HepG2 (cell line): Measurements from ENCODE around the gene CHL1. TPM values are rescaled to one million over a fixed set of nuclear protein-coding genes. Genes with fewer than 3 reads are reported as not detected.

Experiments
- ATAC-seq: fragments of 200-7000 bp; cut with Tn5 transposase; 3 replicates; pipeline ENCODE4 v1.9.1; 2020; ENCODE audit warnings: mild to moderate bottlenecking, moderate library complexity
- BruUV-seq: library from RNA; stranded (reverse); fragments of 400-500 nt; replicated peaks from 2 replicates; lab custom pipeline; 2021; lab: Mats Ljungman, UMichigan
- CTCF ChIA-PET: fragments of 300-600 bp; formaldehyde crosslinking; extraction: SDS; loops from one replicate; lab custom pipeline; 2021; ENCODE audit warnings: low total read pairs, inconsistent platforms, low intra/inter-chr PET ratio; lab: Yijun Ruan, JAX
- POLR2A ChIA-PET: fragments of 350-600 bp; sonication (Branson Sonifier 250); formaldehyde crosslinking; loops from one replicate; lab custom pipeline; 2020; ENCODE audit warnings: antibody characterized with exemption, inconsistent platforms; lab: Yijun Ruan, JAX
- DNase-seq: peaks from one replicate; pipeline ENCODE4 v3.0.0-alpha.2; 2015; ENCODE audit warnings: low spot score
- FAIRE-seq: peaks from 3 replicates; lab custom pipeline; 2011; peaks lifted over from hg19 to GRCh38; lab: Jason Lieb, UNC
- H2AFZ ChIP-seq: one replicate; pipeline ENCODE4 v1.6.1; 2011; ENCODE audit warnings: low read length, inconsistent platforms
- H3K27ac ChIP-seq: fragments of 300-600 bp; 3 replicates; pipeline ENCODE4 v1.8.0; 2011; ENCODE audit warnings: mixed run types, mild to moderate bottlenecking, mixed read lengths, low read length, inconsistent platforms; ENCODE audit not compliant: insufficient read depth; ENCODE audit errors: extremely low read length
- H3K27me3 ChIP-seq, 2 experiments: fragments of 200-600 bp in 1 of 2; 2 replicates in 1 of 2; 3 replicates in 1 of 2; pipeline versions ENCODE4 v1.6.0 to v1.8.0; 2011; ENCODE audit warnings: low read length in 2 of 2, mild to moderate bottlenecking in 2 of 2, moderate library complexity in 2 of 2, inconsistent platforms in 1 of 2; ENCODE audit not compliant: insufficient read depth in 2 of 2, control insufficient read depth in 1 of 2
- H3K36me3 ChIP-seq, 2 experiments: fragments of 200-600 bp in 1 of 2; replicated peaks in 1 of 2; 2 replicates in 1 of 2; 3 replicates in 1 of 2; pipeline versions ENCODE4 v1.5.1 to v1.8.0; 2011; ENCODE audit warnings: low read length in 2 of 2, inconsistent platforms in 1 of 2; ENCODE audit not compliant: insufficient read depth in 2 of 2, control insufficient read depth in 1 of 2
- H3K4me1 ChIP-seq: 2 replicates; pipeline ENCODE4 v1.5.1; 2012; ENCODE audit warnings: low read length, inconsistent platforms; ENCODE audit not compliant: insufficient read depth
- H3K4me2 ChIP-seq: 2 replicates; pipeline ENCODE4 v1.6.0; 2011; ENCODE audit warnings: low read depth, low read length, inconsistent platforms
- H3K4me3 ChIP-seq, 3 experiments: fragments of 200-600 bp in 1 of 3; sonication (generic), shearing (Covaris generic) in 1 of 3; replicated peaks in 1 of 3; 2 replicates each; pipeline ENCODE4 v1.5.1; 2011 to 2016; ENCODE audit warnings: low read length in 3 of 3, inconsistent platforms in 2 of 3, low read depth in 2 of 3, mild to moderate bottlenecking in 2 of 3, control low read depth in 1 of 3, mixed read lengths in 1 of 3; ENCODE audit not compliant: insufficient read depth in 1 of 3
- H3K79me2 ChIP-seq: one replicate; pipeline ENCODE4 v1.6.1; 2011; ENCODE audit warnings: low read length, inconsistent platforms; ENCODE audit not compliant: insufficient read depth
- H3K9ac ChIP-seq: 2 replicates; pipeline ENCODE4 v1.6.0; 2011; ENCODE audit warnings: mild to moderate bottlenecking, low read depth, low read length, inconsistent platforms; ENCODE audit not compliant: insufficient read depth
- H3K9me3 ChIP-seq: 2 replicates; pipeline ENCODE4 v1.5.1; 2012; ENCODE audit warnings: mild to moderate bottlenecking, low read length
- H4K20me1 ChIP-seq: 2 replicates; pipeline ENCODE4 v1.6.0; 2011; ENCODE audit warnings: inconsistent platforms, mild to moderate bottlenecking, low read length, moderate library complexity; ENCODE audit not compliant: insufficient read depth
- GTF3A ChIP-seq: sonication (generic); formaldehyde crosslinking; conservative IDR thresholded peaks from 2 replicates; pipeline ENCODE4 v1.4.0; 2020; ENCODE audit warnings: mild to moderate bottlenecking, missing genetic modification reagents
- HDAC1 ChIP-seq: sonication (generic); formaldehyde crosslinking; IDR thresholded peaks from 2 replicates; pipeline ENCODE4 v1.5.1; 2020; ENCODE audit warnings: mild to moderate bottlenecking, missing genetic modification reagents
- KDM3A ChIP-seq: IDR thresholded peaks from 2 replicates; pipeline ENCODE4 v1.6.1; 2018; ENCODE audit warnings: low read depth, missing compliant biosample characterization
- RFXAP ChIP-seq: sonication (generic); formaldehyde crosslinking; IDR thresholded peaks from 2 replicates; pipeline ENCODE4 v1.4.0; 2020; ENCODE audit warnings: missing genetic modification reagents, borderline replicate concordance
- TBX3 ChIP-seq: fragments of 450-650 bp; IDR thresholded peaks from 2 replicates; pipeline ENCODE4 v1.6.1; 2017; ENCODE audit warnings: antibody characterized with exemption, mild to moderate bottlenecking, inconsistent platforms, borderline replicate concordance
- ZHX1 ChIP-seq: sonication (generic); formaldehyde crosslinking; IDR thresholded peaks from 2 replicates; pipeline ENCODE4 v1.8.1; 2022; ENCODE audit warnings: low read depth, mild to moderate bottlenecking, missing genetic modification reagents
- ZNF12 ChIP-seq: sonication (generic); formaldehyde crosslinking; IDR thresholded peaks from 2 replicates; pipeline ENCODE4 v1.5.0; 2020; ENCODE audit warnings: missing genetic modification reagents
- ZNF616 ChIP-seq: sonication (generic); formaldehyde crosslinking; IDR thresholded peaks from 2 replicates; pipeline ENCODE4 v1.5.0; 2020; ENCODE audit warnings: low read depth, mild to moderate bottlenecking, missing genetic modification reagents
- ZNF766 ChIP-seq: sonication (generic); formaldehyde crosslinking; IDR thresholded peaks from 2 replicates; pipeline ENCODE4 v1.5.0; 2020; ENCODE audit warnings: missing genetic modification reagents, borderline replicate concordance
- ZNF891 ChIP-seq: sonication (generic); formaldehyde crosslinking; IDR thresholded peaks from 2 replicates; pipeline ENCODE4 v1.5.0; 2020; ENCODE audit warnings: mild to moderate bottlenecking, missing genetic modification reagents
- WGBS: methylation state at CpG from one replicate; pipeline ENCODE4 v1.1.6; 2017; ENCODE audit warnings: low lambda C conversion rate; 5-methylcytosine and 5-hydroxymethylcytosine counted together
- in situ Hi-C: cut with HindIII; loops from 2 replicates; pipeline ENCODE4 v1.10.0; 2017; ENCODE audit warnings: low pct_unique_long_range_greater_than_20kb; ENCODE audit not compliant: extremely low pct_ligation_motif_present
- intact Hi-C: fragments of 100-400 bp; cut with micrococcal nuclease; formaldehyde crosslinking; loops from one replicate; pipeline ENCODE4 v1.10.0; 2022; ENCODE audit not compliant: unreplicated experiment
- polyA plus RNA-seq, 8 experiments: library from polyadenylated mRNA; depleted of rRNA in 3 of 8; stranded (reverse) in 7 of 8; unstranded in 1 of 8; fragments of >200 nt; fragmentation: Illumina TruSeq in 4 of 8; extraction: Trizol in 4 of 8; gene quantifications; 2 replicates each; pipeline versions ENCODE4 v1.2.1 to v1.2.3, GENCODE V29; 2011 to 2016; ENCODE audit warnings: low read depth in 4 of 8, missing spikeins in 1 of 8, mixed read lengths in 1 of 8; ENCODE audit not compliant: insufficient read depth in 1 of 8
- total RNA-seq, 5 experiments: library from RNA; depleted of rRNA; stranded (reverse); fragments of >200 nt; fragmentation: Illumina TruSeq; extraction: Trizol; gene quantifications; 2 replicates each; pipeline ENCODE4 v1.2.3, GENCODE V29; 2016; ENCODE audit warnings: low read depth in 1 of 5
- TF ChIP-seq, protein P1 (sequence below): sonication (generic); formaldehyde crosslinking; IDR thresholded peaks from 2 replicates; pipeline ENCODE4 v1.4.0; 2020; ENCODE audit warnings: missing genetic modification reagents

Gene CHL1
- total and polyA plus RNA-seq, 2 of the 13 experiments (the other 11 are each of a cell fraction or from before 2014, with no cell fraction given): not detected

GRCh38 chr3:197828-198491, 1.4 kb downstream of the CHL1 start:
- Histone ChIP-seq H3K27me3 (peaks cover 0 to 7% of the 10 kb centered on the region in 2 experiments; a peak in 3 of 5 replicates), H3K4me3 (no peak overlapping the region), H3K9ac (no peak overlapping the region), H3K9me3 (no peaks in the 10 kb centered on the region), H3K4me2 (no peak overlapping the region), H2AFZ (no peak overlapping the region), H3K4me1 (no peaks in the 10 kb centered on the region), H3K36me3 (no peaks in the 10 kb centered on the region), H3K79me2 (no peaks in the 10 kb centered on the region), H3K27ac (no peak overlapping the region), H4K20me1 (no peaks in the 10 kb centered on the region)
- ChIA-PET CTCF (no interaction called here), POLR2A (no interaction called here)
- in situ Hi-C loops: no loop called here
- DNase-seq: no peak
- BruUV-seq: no TSS peak
- 32% methylated on average over 25 of the region's 66 CpGs for WGBS
- ATAC-seq: peak; percentile 44
- TF ChIP-seq, protein P1, sequence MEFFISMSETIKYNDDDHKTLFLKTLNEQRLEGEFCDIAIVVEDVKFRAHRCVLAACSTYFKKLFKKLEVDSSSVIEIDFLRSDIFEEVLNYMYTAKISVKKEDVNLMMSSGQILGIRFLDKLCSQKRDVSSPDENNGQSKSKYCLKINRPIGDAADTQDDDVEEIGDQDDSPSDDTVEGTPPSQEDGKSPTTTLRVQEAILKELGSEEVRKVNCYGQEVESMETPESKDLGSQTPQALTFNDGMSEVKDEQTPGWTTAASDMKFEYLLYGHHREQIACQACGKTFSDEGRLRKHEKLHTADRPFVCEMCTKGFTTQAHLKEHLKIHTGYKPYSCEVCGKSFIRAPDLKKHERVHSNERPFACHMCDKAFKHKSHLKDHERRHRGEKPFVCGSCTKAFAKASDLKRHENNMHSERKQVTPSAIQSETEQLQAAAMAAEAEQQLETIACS (CRISPR knock-in tag): peak; percentile 65
- TF ChIP-seq ZNF891 (CRISPR knock-in tag): no peak
- intact Hi-C loops: no loop called here
- no peak for FAIRE-seq

DNA sequence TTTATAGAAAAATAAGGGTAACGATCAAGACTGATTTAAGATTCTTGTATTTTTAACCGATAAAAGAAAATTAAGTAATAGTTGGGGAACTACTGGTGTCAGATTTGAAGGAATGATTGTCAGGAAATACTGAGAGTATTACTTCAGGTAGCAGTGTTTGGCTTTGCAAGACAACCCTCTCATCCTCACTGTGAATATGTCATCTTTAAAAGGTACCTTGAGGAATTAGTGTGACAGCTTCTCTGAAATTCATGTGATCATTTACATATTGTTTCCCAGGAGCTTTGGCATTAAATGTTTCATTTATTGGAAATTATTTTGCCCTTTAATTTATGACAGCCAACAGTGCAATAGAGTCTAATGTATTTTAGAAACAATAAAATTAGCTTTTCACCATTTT, 3.3 kb downstream of the CHL1 start:
- no peaks in the 10 kb centered on the region for H3K79me2 ChIP-seq
- ChIA-PET POLR2A (no interaction called here), CTCF (no interaction called here)
- no peaks in the 10 kb centered on the region for H4K20me1 ChIP-seq
- WGBS: 57% methylated on average over 2 of the region's 2 CpGs
- DNase-seq (no peak), FAIRE-seq (no peak), ATAC-seq (no peak)
- no peak overlapping the region for H3K4me2 ChIP-seq
- no peak for TF ChIP-seq HDAC1
- TF ChIP-seq ZNF766 (CRISPR knock-in tag): no peak
- TF ChIP-seq GTF3A (CRISPR knock-in tag): no peak
- TF ChIP-seq KDM3A (CRISPR knock-in tag): no peak
- no peak for TF ChIP-seq ZNF12
- TF ChIP-seq TBX3: no peak
- no peak for TF ChIP-seq RFXAP
- TF ChIP-seq ZNF616 (CRISPR knock-in tag): no peak
- no peak for TF ChIP-seq ZHX1 (CRISPR knock-in tag)
- H3K27me3 ChIP-seq: peaks cover 0 to 7% of the 10 kb centered on the region in 2 experiments; a peak in 3 of 5 replicates
- in situ Hi-C loops: no loop called here
- BruUV-seq: no TSS peak
- no peaks in the 10 kb centered on the region for H3K36me3 ChIP-seq
- H2AFZ ChIP-seq: no peak overlapping the region
- no peaks in the 10 kb centered on the region for H3K9me3 ChIP-seq
- H3K27ac ChIP-seq: no peak overlapping the region
- H3K4me3 ChIP-seq: no peak overlapping the region
- H3K4me1 ChIP-seq: no peaks in the 10 kb centered on the region
- H3K9ac ChIP-seq: no peak overlapping the region
- intact Hi-C loops: no loop called here
